H1 (cell line): ENCODE data around the gene FGFBP1. TPM values are rescaled to one million over a fixed set of nuclear protein-coding genes. Genes with fewer than 3 reads are reported as not detected.

Experiments
- CTCF ChIA-PET: fragments of 300-600 bp; sonication (Branson Sonifier 250); formaldehyde crosslinking; loops from one replicate; lab custom pipeline; 2021; ENCODE audit not compliant: partially characterized antibody; lab: Charles Lee
- POLR2A ChIA-PET: fragments of 300-600 bp; sonication (Branson Sonifier 250); formaldehyde crosslinking; loops from one replicate; lab custom pipeline; 2021; ENCODE audit warnings: inconsistent platforms; ENCODE audit not compliant: partially characterized antibody; lab: Charles Lee
- DNase-seq, 2 experiments: peaks; one replicate each; pipeline versions ENCODE4 v3.0.0 to v3.0.0-alpha.2; 2010 to 2022; ENCODE audit warnings: low spot score in 2 of 2, low read depth in 1 of 2, mixed read lengths in 1 of 2
- FAIRE-seq: peaks from 2 replicates; lab custom pipeline; 2011; peaks lifted over from hg19 to GRCh38; lab: Jason Lieb, UNC
- H2AFZ ChIP-seq: 2 replicates; pipeline ENCODE4 v1.8.1; 2012; ENCODE audit warnings: low read length, inconsistent platforms
- H2AK5ac ChIP-seq: 2 replicates; pipeline ENCODE4 v1.6.1; 2013; ENCODE audit warnings: low read depth, low read length
- H2BK120ac ChIP-seq: replicated peaks from 2 replicates; pipeline ENCODE3; 2013; ENCODE audit warnings: low read depth, low read length, inconsistent platforms
- H2BK12ac ChIP-seq: 2 replicates; pipeline ENCODE4 v1.6.1; 2013; ENCODE audit warnings: low read depth, low read length
- H2BK15ac ChIP-seq: 2 replicates; pipeline ENCODE4 v1.6.1; 2013; ENCODE audit warnings: low read length
- H2BK20ac ChIP-seq: 2 replicates; pipeline ENCODE4 v1.6.1; 2013; ENCODE audit warnings: low read length
- H2BK5ac ChIP-seq: 2 replicates; pipeline ENCODE4 v1.6.1; 2013; ENCODE audit warnings: low read depth, low read length
- H3K14ac ChIP-seq: 2 replicates; pipeline ENCODE4 v1.6.1; 2013; ENCODE audit warnings: inconsistent platforms; ENCODE audit not compliant: insufficient read length
- H3K18ac ChIP-seq: 2 replicates; pipeline ENCODE4 v1.6.1; 2013; ENCODE audit warnings: low read length; ENCODE audit errors: extremely low read depth
- H3K23ac ChIP-seq: 2 replicates; pipeline ENCODE4 v1.6.1; 2013; ENCODE audit warnings: inconsistent platforms; ENCODE audit not compliant: insufficient read length
- H3K23me2 ChIP-seq: 2 replicates; pipeline ENCODE4 v1.6.1; 2013; ENCODE audit warnings: low read depth, low read length
- H3K27ac ChIP-seq: 2 replicates; pipeline ENCODE4 v1.6.1; 2011; ENCODE audit warnings: low read depth, low read length, inconsistent platforms
- H3K27me3 ChIP-seq, 4 experiments: replicated peaks in 1 of 4; 1 replicate in 1 of 4; 2 replicates in 3 of 4; pipeline versions ENCODE4 v1.6.1 to v1.8.1; 2011 to 2013; ENCODE audit warnings: low read length in 3 of 4, mild to moderate bottlenecking in 3 of 4, inconsistent platforms in 2 of 4, mixed read lengths in 2 of 4, moderate library complexity in 1 of 4; ENCODE audit not compliant: control insufficient read depth in 3 of 4, insufficient read depth in 3 of 4; ENCODE audit errors: extremely low read depth in 1 of 4
- H3K36me3 ChIP-seq, 4 experiments: 2 replicates each; pipeline versions ENCODE4 v1.6.1 to v1.8.1; 2011 to 2013; ENCODE audit warnings: mild to moderate bottlenecking in 4 of 4, low read length in 3 of 4, moderate library complexity in 2 of 4, control low read depth in 1 of 4, inconsistent platforms in 1 of 4; ENCODE audit not compliant: insufficient read depth in 4 of 4, control insufficient read depth in 2 of 4
- H3K4ac ChIP-seq: replicated peaks from 2 replicates; pipeline ENCODE3; 2013; ENCODE audit warnings: low read length, low read depth, mixed read lengths, inconsistent platforms; ENCODE audit not compliant: insufficient read length
- H3K4me1 ChIP-seq, 4 experiments: replicated peaks in 1 of 4; 1 replicate in 1 of 4; 2 replicates in 3 of 4; pipeline versions ENCODE4 v1.6.1 to v1.8.1; 2011 to 2013; ENCODE audit warnings: low read length in 3 of 4, inconsistent platforms in 2 of 4, mixed read lengths in 1 of 4; ENCODE audit not compliant: insufficient read depth in 4 of 4, control insufficient read depth in 3 of 4
- H3K4me2 ChIP-seq, 2 experiments: 2 replicates each; pipeline versions ENCODE4 v1.6.1 to v1.8.1; 2011 to 2013; ENCODE audit warnings: low read depth in 2 of 2, low read length in 2 of 2, control low read depth in 1 of 2, inconsistent platforms in 1 of 2, mild to moderate bottlenecking in 1 of 2; ENCODE audit not compliant: insufficient read depth in 1 of 2
- H3K4me3 ChIP-seq, 4 experiments: fragments of 200-600, 300-600 bp in 1 of 4; sonication (generic), shearing (Covaris generic), sonication (Bioruptor Twin) in 1 of 4; 2 replicates each; pipeline versions ENCODE4 v1.5.1 to v1.8.1; 2011 to 2016; ENCODE audit warnings: low read length in 4 of 4, low read depth in 3 of 4, control low read depth in 2 of 4, inconsistent platforms in 2 of 4, mild to moderate bottlenecking in 2 of 4, mixed read lengths in 1 of 4, moderate library complexity in 1 of 4; ENCODE audit not compliant: insufficient read depth in 2 of 4; ENCODE audit errors: extremely low read depth in 1 of 4
- H3K56ac ChIP-seq: replicated peaks from 2 replicates; pipeline ENCODE3; 2013; ENCODE audit warnings: low read depth, mild to moderate bottlenecking, mixed read lengths, low read length, inconsistent platforms; ENCODE audit not compliant: insufficient read length
- H3K79me1 ChIP-seq: 2 replicates; pipeline ENCODE4 v1.6.1; 2013; ENCODE audit warnings: low read depth, low read length, control low read depth
- H3K79me2 ChIP-seq, 2 experiments: 2 replicates each; pipeline versions ENCODE4 v1.6.1 to v1.8.1; 2012 to 2013; ENCODE audit warnings: low read length in 2 of 2, mild to moderate bottlenecking in 2 of 2, inconsistent platforms in 1 of 2; ENCODE audit not compliant: insufficient read depth in 2 of 2, control insufficient read depth in 1 of 2
- H3K9ac ChIP-seq, 4 experiments: replicated peaks in 1 of 4; 1 replicate in 1 of 4; 2 replicates in 3 of 4; pipeline versions ENCODE4 v1.6.1 to v1.8.1; 2011 to 2013; ENCODE audit warnings: low read depth in 3 of 4, low read length in 3 of 4, control low read depth in 2 of 4, mild to moderate bottlenecking in 2 of 4, moderate library complexity in 2 of 4, inconsistent platforms in 1 of 4; ENCODE audit errors: extremely low read depth in 1 of 4
- H3K9me3 ChIP-seq, 2 experiments: 2 replicates each; pipeline versions ENCODE4 v1.6.1 to v1.8.1; 2012 to 2013; ENCODE audit warnings: mild to moderate bottlenecking in 2 of 2, moderate library complexity in 2 of 2, control low read depth in 1 of 2, inconsistent platforms in 1 of 2, low read depth in 1 of 2, low read length in 1 of 2, mixed read lengths in 1 of 2; ENCODE audit not compliant: insufficient read depth in 2 of 2
- H4K20me1 ChIP-seq, 2 experiments: replicated peaks in 1 of 2; 2 replicates each; pipeline versions ENCODE3 to v1.8.1; 2011 to 2013; ENCODE audit warnings: inconsistent platforms in 2 of 2, low read length in 2 of 2, mild to moderate bottlenecking in 1 of 2; ENCODE audit not compliant: insufficient read depth in 2 of 2, control insufficient read depth in 1 of 2
- H4K5ac ChIP-seq: 2 replicates; pipeline ENCODE4 v1.6.1; 2013; ENCODE audit warnings: low read length, low read depth, mixed read lengths, inconsistent platforms; ENCODE audit not compliant: insufficient read length
- H4K8ac ChIP-seq: 2 replicates; pipeline ENCODE4 v1.8.0; 2013; ENCODE audit warnings: mild to moderate bottlenecking, moderate library complexity, low read length, inconsistent platforms; ENCODE audit not compliant: insufficient read depth; ENCODE audit errors: extremely low read depth
- H4K91ac ChIP-seq: replicated peaks from 2 replicates; pipeline ENCODE3; 2013; ENCODE audit warnings: low read length, mixed read lengths, inconsistent platforms; ENCODE audit not compliant: insufficient read length
- ATF2 ChIP-seq: IDR thresholded peaks from 2 replicates; pipeline ENCODE4 v1.6.1; 2012; ENCODE audit warnings: low read length, inconsistent platforms
- BCL11A ChIP-seq, 2 experiments: IDR thresholded peaks; one replicate each; pipeline ENCODE4 v1.6.1; 2011; ENCODE audit warnings: low read depth in 2 of 2, low read length in 2 of 2, mild to moderate bottlenecking in 2 of 2
- CBX8 ChIP-seq: fragments of 300-800, 300-1000 bp; sonication (generic); IDR thresholded peaks from 2 replicates; pipeline ENCODE4 v1.7.1; 2016; ENCODE audit warnings: low read depth, low read length, borderline replicate concordance
- EZH2 ChIP-seq: fragments of 200-600 bp; sonication (generic); IDR thresholded peaks from 2 replicates; pipeline ENCODE4 v1.7.1; 2012; ENCODE audit warnings: low read depth, mild to moderate bottlenecking, moderate library complexity, low read length, inconsistent platforms; ENCODE audit not compliant: severe bottlenecking
- GTF2F1 ChIP-seq: IDR thresholded peaks from 2 replicates; pipeline ENCODE4 v1.6.1; 2012; ENCODE audit warnings: low read depth, low read length, improper control_type of control experiment, borderline replicate concordance
- PHF8 ChIP-seq: fragments of 200-600 bp; sonication (generic); conservative IDR thresholded peaks from 2 replicates; pipeline ENCODE4 v1.7.1; 2012; ENCODE audit warnings: low read depth, mild to moderate bottlenecking, inconsistent platforms, low read length, moderate library complexity
- RNF2 ChIP-seq: fragments of 200-900, 300-1000 bp; sonication (generic); IDR thresholded peaks from 2 replicates; pipeline ENCODE4 v1.7.1; 2016; ENCODE audit warnings: borderline replicate concordance, low read depth, mild to moderate bottlenecking, antibody characterized with exemption, low read length; ENCODE audit not compliant: poor library complexity, severe bottlenecking; ENCODE audit errors: missing control alignments
- RXRA ChIP-seq: IDR thresholded peaks from 2 replicates; pipeline ENCODE4 v1.6.1; 2011; ENCODE audit warnings: low read depth, mild to moderate bottlenecking, low read length, moderate library complexity; ENCODE audit not compliant: insufficient read depth
- SIRT6 ChIP-seq: IDR thresholded peaks from one replicate; pipeline ENCODE4 v1.7.1; 2012; ENCODE audit warnings: low read length, inconsistent platforms
- SRF ChIP-seq: IDR thresholded peaks from 2 replicates; pipeline ENCODE4 v1.6.1; 2011; ENCODE audit warnings: mild to moderate bottlenecking, low read depth, low read length, moderate library complexity
- WGBS, 2 experiments: shearing (Covaris generic) in 1 of 2; methylation state at CpG; one replicate each; pipeline versions ENCODE4 v1.1.6 to v1.1.7; 2013 to 2015; ENCODE audit warnings: low lambda C conversion rate in 2 of 2, mixed read lengths in 2 of 2, inconsistent platforms in 1 of 2, low coverage in 1 of 2, missing lambda C conversion rate in 1 of 2; ENCODE audit not compliant: insufficient replicate concordance in 2 of 2, insufficient coverage in 1 of 2, insufficient read length in 1 of 2; ENCODE audit errors: extremely low coverage in 1 of 2, missing lambda C conversion rate in 1 of 2; 5-methylcytosine and 5-hydroxymethylcytosine counted together
- polyA plus RNA-seq, 7 experiments: library from polyadenylated mRNA; depleted of rRNA in 3 of 7; stranded (reverse) in 5 of 7; unstranded in 2 of 7; fragments of >200 nt in 5 of 7; fragments of 200-250 nt in 2 of 7; gene quantifications; 1 replicate in 5 of 7; 2 replicates in 1 of 7; 4 replicates in 1 of 7; pipeline versions ENCODE4 v1.2.1 to v1.2.3, GENCODE V29; 2011 to 2013; ENCODE audit warnings: missing spikeins in 2 of 7, mixed read lengths in 2 of 7
- total RNA-seq: library from RNA; stranded (reverse); fragmentation: NEBNext Ultra II Directional; extraction: Animal tissue kit (Norgen Biotek cat#: 25700); gene quantifications from 2 replicates; pipeline ENCODE4 v1.2.1, GENCODE V29; 2021
- TF ChIP-seq, protein P1 (sequence below): IDR thresholded peaks from 2 replicates; pipeline ENCODE4 v1.6.1; 2012; ENCODE audit warnings: inconsistent platforms

The FGFBP1 gene
- total and polyA plus RNA-seq, 2 of the 8 experiments (the other 6 are each of a cell fraction or from before 2014, with no cell fraction given) = 0.17 to 0.20 TPM

DNA sequence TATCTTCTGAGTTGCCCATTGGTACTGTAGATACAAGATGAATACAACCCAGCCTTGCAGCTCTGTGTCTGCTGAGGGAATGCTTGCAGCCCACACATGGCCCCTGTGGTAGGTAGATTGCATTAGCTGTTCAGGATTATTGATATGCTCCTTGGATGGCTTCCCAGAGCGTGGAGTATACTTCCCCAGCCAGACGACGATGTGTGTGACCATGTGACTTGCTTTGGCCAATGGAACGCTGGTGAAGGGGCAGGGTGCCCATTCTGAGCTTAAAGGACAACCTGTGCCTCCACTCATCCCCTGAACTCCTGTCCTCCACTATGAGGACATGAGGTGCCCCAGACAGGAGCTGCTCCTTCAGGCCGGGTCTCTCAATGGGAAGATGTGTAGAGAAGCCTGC, 48.4 kb upstream of the FGFBP1 start:
- Histone ChIP-seq H3K79me1 (no peaks in the 10 kb centered on the region), H3K27me3 (no peaks in the 10 kb centered on the region), H3K4me3 (no peak overlapping the region), H4K8ac (no peak overlapping the region), H3K9ac (no peak overlapping the region), H3K36me3 (peaks cover 23 to 90% (median 68%) of the 10 kb centered on the region in 4 experiments), H3K23ac (no peak overlapping the region), H3K4me1 (no peaks in the 10 kb centered on the region), H2BK12ac (no peak overlapping the region), H4K5ac (no peak overlapping the region), H3K79me2 (no peaks in the 10 kb centered on the region), H2BK20ac (no peak overlapping the region), H3K4me2 (no peak overlapping the region), H3K4ac (no peak overlapping the region), H3K27ac (no peak overlapping the region), H2AFZ (no peak overlapping the region), H3K9me3 (0 out of 4 replicates have a peak, but pooled peaks cover 2 to 4% of the 10 kb centered on the region in 2 experiments), H2BK15ac (no peak overlapping the region), H2BK120ac (no peak overlapping the region), H2BK5ac (no peak overlapping the region), H4K20me1 (peaks cover 0 to 1% of the 10 kb centered on the region in 2 experiments), H3K23me2 (no peaks in the 10 kb centered on the region; the same call in 1 of the 2 replicates), H2AK5ac (no peak overlapping the region), H3K14ac (no peak overlapping the region), H4K91ac (no peak overlapping the region), H3K18ac (no peak overlapping the region), H3K56ac (no peak overlapping the region)
- DNase-seq = no peak
- CTCF ChIA-PET = interaction anchor here (0.8 to 2.7 kb wide), 3 partner anchors 10 to 196 kb away, joined by 3 to 9 read pairs (median 3); no protein-coding TSS in a partner anchor
- POLR2A ChIA-PET = no interaction called here
- WGBS, 2 experiments = 96% methylated on average over 5 of the region's 5 CpGs; no CpG with 5 or more reads in 1 of the 2 experiments
- FAIRE-seq = no peak
- TF ChIP-seq SRF = no peak
- no peak for TF ChIP-seq EZH2
- TF ChIP-seq GTF2F1 = no peak
- no peak for TF ChIP-seq PHF8
- no peak for TF ChIP-seq CBX8
- no peak for TF ChIP-seq SIRT6
- TF ChIP-seq, protein P1, sequence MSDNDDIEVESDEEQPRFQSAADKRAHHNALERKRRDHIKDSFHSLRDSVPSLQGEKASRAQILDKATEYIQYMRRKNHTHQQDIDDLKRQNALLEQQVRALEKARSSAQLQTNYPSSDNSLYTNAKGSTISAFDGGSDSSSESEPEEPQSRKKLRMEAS = no peak
- TF ChIP-seq BCL11A (IDR thresholded peaks at IDR 0.05; ENCODE audit: low read depth in 2 of 2, low read length in 2 of 2) = no peak
- no peak for TF ChIP-seq RNF2
- TF ChIP-seq RXRA = no peak
- no peak for TF ChIP-seq ATF2
